Stimulated activated naive B cell treated with anti-CD40 and anti-IgM and Interleukin-4, amounts not matched to agents 10 μg/mL and 1 μg/mL and 100 μg/mL, for 72 hours (primary cell): Measurements from ENCODE around the gene RPP30.

Source experiments
- ATAC-seq, 2 donors: fragments of 150-1000 bp; cut with Tn5 transposase; replicated peaks; 2 replicates each; pipeline ENCODE4 v1.10.0; 2021; ENCODE audit warnings: moderate library complexity in 1 of 2
- DNase-seq: peaks from one replicate; pipeline ENCODE4 v3.0.0; 2021
- H3K27ac Mint-ChIP-seq: one replicate; pipeline ENCODE4 v1.8.0; 2022; ENCODE audit warnings: mild to moderate bottlenecking, mixed read lengths
- H3K27me3 Mint-ChIP-seq, 2 donors: one replicate each; pipeline ENCODE4 v1.8.0; 2022; ENCODE audit warnings: mixed read lengths in 2 of 2
- H3K36me3 Mint-ChIP-seq, 2 donors: one replicate each; pipeline ENCODE4 v1.8.0; 2022; ENCODE audit warnings: mixed read lengths in 2 of 2, mild to moderate bottlenecking in 1 of 2
- H3K4me1 Mint-ChIP-seq, 2 donors: one replicate each; pipeline ENCODE4 v1.8.0; 2022; ENCODE audit warnings: mixed read lengths in 2 of 2, mild to moderate bottlenecking in 1 of 2
- H3K4me3 Mint-ChIP-seq, 2 donors: one replicate each; pipeline ENCODE4 v1.8.0; 2022; ENCODE audit warnings: mild to moderate bottlenecking in 2 of 2, mixed read lengths in 2 of 2, moderate library complexity in 1 of 2
- H3K9me3 Mint-ChIP-seq, 2 donors: one replicate each; pipeline ENCODE4 v1.8.0; 2022; ENCODE audit warnings: mixed read lengths in 2 of 2, mild to moderate bottlenecking in 1 of 2

The RPP30 gene

GRCh38 chr10:90915766-90916075 lies 43.9 kb downstream of the RPP30 start:
- Mint-ChIP-seq H3K4me3 (no peak overlapping the region), H3K27me3 (peaks cover 0 to 5% of the 10 kb centered on the region in 2 donors), H3K36me3 (peaks cover 0 to 12% of the 10 kb centered on the region in 2 donors), H3K4me1 (peaks cover 18 to 52% of the 10 kb centered on the region in 2 donors), H3K27ac (no peak overlapping the region), H3K9me3 (peaks cover 0 to 3% of the 10 kb centered on the region in 2 donors)
- DNase-seq (no peak), ATAC-seq (no peak)

DNA sequence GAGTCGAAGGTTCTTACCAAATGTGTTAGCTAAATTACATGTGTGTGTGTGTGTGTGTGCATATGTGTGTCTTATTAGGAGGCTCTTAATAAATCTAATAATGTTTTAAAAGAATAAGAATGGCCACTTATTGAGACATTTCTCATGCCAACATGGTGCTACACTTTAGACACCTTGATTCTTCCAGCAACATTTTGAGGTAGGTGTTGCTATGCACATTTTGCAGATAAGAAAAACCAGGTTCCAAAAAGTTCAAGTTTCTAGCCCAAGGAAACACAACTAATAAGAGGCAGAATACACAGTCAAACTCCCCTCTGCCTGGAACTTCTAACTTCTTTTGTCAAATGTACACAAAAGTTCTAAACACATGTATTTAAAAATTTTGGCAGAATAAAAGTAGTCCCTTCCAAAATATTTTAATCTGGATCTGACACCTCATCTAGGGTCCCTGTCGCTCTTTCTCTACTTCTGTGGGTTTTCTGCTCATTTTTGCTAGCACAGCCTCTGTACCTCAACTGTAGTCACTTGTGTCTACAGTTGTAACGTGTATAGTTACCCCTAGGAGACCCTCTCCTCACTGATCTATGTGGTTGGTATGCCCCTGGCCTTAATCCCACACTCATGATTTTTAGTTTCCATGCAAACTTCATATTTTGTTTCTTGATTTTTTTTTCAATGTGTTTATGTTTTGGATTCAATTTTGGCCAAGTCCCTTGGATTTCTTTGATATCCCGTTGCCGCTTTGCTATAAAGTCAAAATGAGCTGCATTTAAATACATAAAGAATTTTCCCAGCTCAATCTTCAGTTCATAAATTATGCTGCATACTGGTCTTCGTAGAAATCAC lies 44.8 kb downstream of the RPP30 start:
- H3K4me3 Mint-ChIP-seq = no peak overlapping the region
- ATAC-seq (no peak), DNase-seq (no peak)
- peaks cover 15 to 46% of the 10 kb centered on the region in 2 donors for H3K4me1 Mint-ChIP-seq
- peak overlapping the region; percentile 75 for H3K27ac Mint-ChIP-seq
- H3K27me3 Mint-ChIP-seq = peaks cover 0 to 5% of the 10 kb centered on the region in 2 donors
- peaks cover 0 to 3% of the 10 kb centered on the region in 2 donors for H3K9me3 Mint-ChIP-seq
- peaks cover 0 to 12% of the 10 kb centered on the region in 2 donors for H3K36me3 Mint-ChIP-seq

- Mint-ChIP-seq H3K4me3 (no peak overlapping the region), H3K9me3 (peaks cover 0 to 3% of the 10 kb centered on the region in 2 donors), H3K36me3 (peaks cover 0 to 9% of the 10 kb centered on the region in 2 donors), H3K27me3 (peaks cover 0 to 5% of the 10 kb centered on the region in 2 donors), H3K4me1 (peaks cover 11 to 38% of the 10 kb centered on the region in 2 donors), H3K27ac (no peak overlapping the region)
- DNase-seq (no peak), ATAC-seq (no peak)
Measured at GRCh38 chr10:90917238-90917967, 45.6 kb downstream of the RPP30 start.

- H3K4me3 Mint-ChIP-seq = no peak overlapping the region
- DNase-seq (no peak), ATAC-seq (no peak)
- H3K27me3 Mint-ChIP-seq = peaks cover 0 to 5% of the 10 kb centered on the region in 2 donors
- H3K36me3 Mint-ChIP-seq = peaks cover 0 to 8% of the 10 kb centered on the region in 2 donors
- peaks cover 8 to 32% of the 10 kb centered on the region in 2 donors for H3K4me1 Mint-ChIP-seq
- H3K9me3 Mint-ChIP-seq = peaks cover 0 to 3% of the 10 kb centered on the region in 2 donors
- no peak overlapping the region for H3K27ac Mint-ChIP-seq
Measured at GRCh38 chr10:90917968-90918318, 46.2 kb downstream of the RPP30 start.

DNA sequence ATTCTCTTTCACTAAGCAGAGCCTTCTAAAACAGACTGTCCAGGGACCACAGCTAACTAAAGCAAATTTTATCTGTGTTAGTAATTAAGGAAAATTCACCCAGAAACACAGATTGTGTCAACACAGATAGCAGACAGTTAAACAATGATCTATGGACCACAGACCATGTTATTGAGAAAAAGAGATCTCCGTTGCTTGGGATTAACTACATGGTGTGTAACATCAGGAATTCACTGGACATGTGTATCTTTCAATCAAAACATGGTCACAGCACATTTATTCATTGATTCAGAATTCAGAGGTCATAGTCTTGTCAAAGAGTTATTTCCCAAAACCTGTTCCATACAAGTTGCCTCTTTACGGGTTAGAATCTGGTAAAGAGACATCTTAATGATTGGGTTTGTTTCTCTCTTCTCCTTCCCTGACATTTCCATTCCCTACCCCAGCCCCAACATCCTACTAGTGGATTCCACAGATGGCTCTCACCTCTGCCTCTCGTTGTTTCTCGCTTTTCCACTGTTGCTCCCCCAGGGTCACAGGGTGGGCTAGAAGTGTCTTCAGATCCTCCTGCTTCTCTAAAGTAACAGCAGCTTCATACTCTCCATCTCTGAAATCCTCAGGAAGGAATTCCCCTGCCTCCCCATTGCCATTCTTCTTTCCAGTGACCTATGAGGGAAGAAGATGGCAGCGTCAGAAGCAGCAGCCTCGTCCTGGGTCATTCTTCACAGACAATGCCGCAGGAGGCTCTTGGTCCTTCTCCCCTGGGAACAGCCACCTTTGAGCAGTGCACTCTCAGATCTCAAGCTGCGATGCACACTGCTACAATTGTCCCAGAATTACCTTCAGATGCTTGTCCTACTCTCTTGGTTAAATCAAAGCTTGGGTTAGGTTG lies 48.2 kb downstream of the RPP30 start:
- peaks cover 6 to 19% of the 10 kb centered on the region in 2 donors for H3K4me1 Mint-ChIP-seq
- no peak overlapping the region for H3K4me3 Mint-ChIP-seq
- peaks cover 0 to 5% of the 10 kb centered on the region in 2 donors for H3K27me3 Mint-ChIP-seq
- H3K9me3 Mint-ChIP-seq = peaks cover 0 to 3% of the 10 kb centered on the region in 2 donors
- ATAC-seq = no peak
- peaks cover 0 to 8% of the 10 kb centered on the region in 2 donors for H3K36me3 Mint-ChIP-seq
- H3K27ac Mint-ChIP-seq = no peak overlapping the region
- DNase-seq = no peak

- Mint-ChIP-seq H3K27me3 (no peaks in the 10 kb centered on the region), H3K4me1 (peaks cover 6 to 10% of the 10 kb centered on the region in 2 donors), H3K36me3 (no peaks in the 10 kb centered on the region), H3K27ac (no peak within 1 kb of the TSS), H3K9me3 (no peaks in the 10 kb centered on the region), H3K4me3 (no peak within 1 kb of the TSS)
- ATAC-seq (no peak), DNase-seq (no peak)
Measured at GRCh38 chr10:90920986-90921666, 49.4 kb downstream of the RPP30 start, which contains the start of gene ANKRD1. Gene ANKRD1 (minus strand): TSS chr10:90921087. CDS start chr10:90921027, 60 bp downstream.

DNA sequence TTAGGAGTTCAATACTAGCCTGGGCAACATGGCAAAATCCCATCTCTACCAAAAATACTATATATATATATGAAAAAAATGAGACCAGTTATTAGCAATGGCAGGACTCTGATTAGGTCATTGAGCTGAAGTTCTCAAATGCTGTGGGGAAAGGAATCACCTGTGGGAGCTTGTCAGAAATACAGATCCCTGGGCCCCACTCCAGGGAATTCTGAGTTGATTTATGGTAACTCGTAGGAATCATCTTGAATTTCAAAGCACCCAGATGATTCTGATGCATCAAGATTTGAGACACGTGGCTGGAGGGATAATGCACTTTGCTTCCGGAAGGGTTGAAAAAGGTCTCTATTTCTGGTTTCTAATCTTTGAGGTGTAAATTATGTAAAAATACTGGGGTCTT lies 50.1 kb downstream of the RPP30 start:
- Mint-ChIP-seq H3K36me3 (no peaks in the 10 kb centered on the region), H3K4me3 (no peak overlapping the region), H3K4me1 (peaks cover 5 to 10% of the 10 kb centered on the region in 2 donors), H3K27me3 (no peaks in the 10 kb centered on the region), H3K9me3 (no peaks in the 10 kb centered on the region), H3K27ac (peak overlapping the region; percentile 14)
- no peak for DNase-seq
- ATAC-seq = no peak

DNA sequence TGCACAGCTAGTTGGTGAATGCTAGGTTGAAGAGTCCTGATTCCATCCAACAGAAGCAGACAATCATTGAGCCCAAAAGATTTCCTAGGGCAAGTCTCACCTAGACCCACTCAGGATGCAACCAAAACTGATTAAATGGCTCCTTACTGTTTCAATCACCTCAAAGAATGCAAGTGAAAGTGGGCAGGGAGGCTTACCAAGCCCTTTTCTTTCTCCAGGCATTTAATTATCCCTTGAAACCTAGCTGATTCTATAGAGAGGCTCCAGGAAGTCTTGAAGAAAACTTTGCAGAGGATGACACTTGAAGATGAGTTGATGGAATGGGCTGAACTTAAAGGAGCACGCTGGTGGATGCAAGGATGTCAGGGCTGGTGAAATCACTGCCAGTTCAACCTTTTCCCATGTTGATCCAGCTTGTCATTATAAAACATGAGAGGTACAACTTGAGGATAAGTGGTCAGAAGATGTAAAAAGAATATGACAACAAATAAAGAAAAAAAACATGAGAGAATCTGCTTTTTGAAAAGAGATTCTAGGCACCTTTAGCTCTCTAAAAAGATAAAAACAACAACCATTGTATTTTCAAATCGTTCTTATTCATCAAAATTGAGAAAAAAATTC lies 51.4 kb downstream of the RPP30 start:
- Mint-ChIP-seq H3K9me3 (no peaks in the 10 kb centered on the region), H3K27ac (no peak overlapping the region), H3K36me3 (no peaks in the 10 kb centered on the region), H3K27me3 (no peaks in the 10 kb centered on the region), H3K4me3 (no peak overlapping the region), H3K4me1 (peaks cover under 1 to 3% of the 10 kb centered on the region in 2 donors)
- no peak for DNase-seq
- ATAC-seq = no peak

DNA sequence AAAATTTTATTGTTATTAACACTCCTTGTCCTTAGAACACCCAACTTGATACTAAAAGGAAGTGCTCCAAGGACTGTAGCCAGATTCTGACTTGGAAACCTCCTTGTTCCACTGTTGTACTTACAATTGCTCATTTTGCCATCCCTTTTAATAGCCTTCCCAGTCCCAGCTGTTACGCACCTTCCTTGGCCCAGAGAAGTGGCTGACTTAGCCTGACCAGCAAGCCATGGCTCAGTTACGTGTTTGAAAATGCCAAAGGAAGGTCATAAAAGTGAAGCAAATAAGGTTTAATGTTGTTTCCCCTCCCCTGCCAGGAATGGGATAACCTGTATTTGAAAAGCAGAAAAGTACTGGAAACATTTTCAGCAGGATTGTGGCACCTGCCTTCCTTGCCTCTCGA lies 52.8 kb downstream of the RPP30 start:
- H3K27ac Mint-ChIP-seq = no peak overlapping the region
- DNase-seq = no peak
- H3K36me3 Mint-ChIP-seq = no peaks in the 10 kb centered on the region
- ATAC-seq = no peak
- H3K4me3 Mint-ChIP-seq = no peak overlapping the region
- H3K9me3 Mint-ChIP-seq = no peaks in the 10 kb centered on the region
- H3K4me1 Mint-ChIP-seq = peaks cover 0 to 4% of the 10 kb centered on the region in 2 donors
- no peaks in the 10 kb centered on the region for H3K27me3 Mint-ChIP-seq

DNA sequence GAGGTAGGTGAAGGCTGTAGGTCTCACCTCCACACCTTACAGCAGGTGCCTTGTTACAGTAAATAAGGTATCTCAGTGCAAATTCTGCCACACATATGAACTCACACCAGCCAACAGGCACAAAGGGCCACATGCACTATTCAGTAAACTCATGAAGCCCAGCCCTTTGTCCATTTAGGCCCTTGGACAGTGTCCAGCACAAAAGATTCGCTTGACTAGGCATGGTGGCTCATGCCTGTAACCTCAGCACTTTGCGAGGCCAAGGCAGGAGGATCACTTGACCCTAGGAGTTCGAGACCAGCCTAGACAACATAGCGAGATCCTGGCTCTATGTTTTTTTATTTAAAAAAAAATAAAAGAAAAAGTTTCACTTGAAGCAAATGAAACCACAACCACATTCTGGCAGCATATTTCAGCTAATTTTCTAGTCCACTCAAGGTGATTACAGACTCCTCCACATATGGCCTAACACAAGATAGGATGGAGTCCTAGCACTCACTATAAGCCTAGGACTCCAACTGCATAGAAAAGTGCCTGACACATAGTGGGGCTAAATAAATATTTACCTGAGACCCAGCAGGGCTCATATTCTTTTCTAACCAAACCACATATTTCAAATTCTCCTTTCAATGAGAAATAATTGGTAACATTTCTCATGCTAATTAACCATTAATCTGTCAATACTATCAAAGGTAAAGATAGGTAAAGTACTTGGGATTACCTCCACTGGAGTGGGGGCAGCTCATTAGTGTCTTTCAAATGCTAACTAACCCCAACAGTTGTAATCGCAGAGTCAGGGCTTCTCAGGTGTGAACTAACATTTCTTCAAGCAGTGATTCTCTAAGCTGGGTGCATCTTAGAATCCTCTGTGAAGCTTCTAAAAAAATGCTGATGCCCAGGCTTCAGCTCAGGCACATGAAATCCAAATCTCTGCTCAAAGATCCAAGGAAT lies 53.6 kb downstream of the RPP30 start:
- Mint-ChIP-seq H3K4me1 (peaks cover 0 to 4% of the 10 kb centered on the region in 2 donors), H3K4me3 (no peak overlapping the region), H3K27ac (no peak overlapping the region), H3K36me3 (no peaks in the 10 kb centered on the region), H3K27me3 (peaks cover 0 to 3% of the 10 kb centered on the region in 2 donors), H3K9me3 (no peaks in the 10 kb centered on the region)
- no peak for ATAC-seq
- no peak for DNase-seq

GRCh38 chr10:90927293-90927692 lies 55.5 kb downstream of the RPP30 start:
- Mint-ChIP-seq H3K4me1 (peaks cover 0 to 6% of the 10 kb centered on the region in 2 donors), H3K9me3 (no peaks in the 10 kb centered on the region), H3K4me3 (no peak overlapping the region), H3K36me3 (no peaks in the 10 kb centered on the region), H3K27me3 (peaks cover 0 to 3% of the 10 kb centered on the region in 2 donors), H3K27ac (no peak overlapping the region)
- ATAC-seq (no peak), DNase-seq (no peak)

DNA sequence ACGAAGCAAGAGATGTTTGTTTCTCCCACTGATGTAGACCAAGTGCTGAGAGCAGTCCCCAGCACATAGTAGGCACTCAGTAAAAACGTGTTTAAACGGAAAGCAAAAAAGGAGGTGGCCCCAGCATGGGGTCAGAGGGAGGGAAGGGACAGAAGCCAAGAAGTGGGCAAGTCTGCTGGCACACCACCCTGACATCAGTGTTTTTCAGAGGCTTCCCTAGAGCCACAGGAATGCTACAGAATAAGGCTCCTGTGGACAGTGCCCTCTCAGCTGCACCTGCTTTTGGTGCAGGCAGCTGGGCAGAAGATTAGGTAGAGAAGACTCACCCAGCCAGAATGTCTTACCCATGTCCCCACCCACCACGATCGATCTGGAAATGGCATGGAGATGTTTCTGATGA lies 57.4 kb downstream of the RPP30 start:
- Mint-ChIP-seq H3K36me3 (no peaks in the 10 kb centered on the region), H3K4me1 (peaks cover 0 to 4% of the 10 kb centered on the region in 2 donors), H3K27me3 (peaks cover 0 to 3% of the 10 kb centered on the region in 2 donors), H3K27ac (no peak overlapping the region), H3K4me3 (no peak overlapping the region), H3K9me3 (no peaks in the 10 kb centered on the region)
- no peak for DNase-seq
- ATAC-seq = no peak
